ENCODE measurements around the gene ACTMAP.

ACTMAP gene

GRCh38 chr19:40693896-40694295, 56.4 kb downstream of the ACTMAP start:
- no peak for DNase-seq (ENCODE audit: low read depth in 3 of 3)

GRCh38 chr19:40693150-40693788, 57.0 kb downstream of the ACTMAP start:
- DNase-seq (ENCODE audit: low read depth in 3 of 3) = no peak

- no peak for DNase-seq (ENCODE audit: low read depth in 3 of 3)
Measured at GRCh38 chr19:40692212-40692551, 58.1 kb downstream of the ACTMAP start.

- peak in 1 of 3 experiments; percentile 12 for DNase-seq (ENCODE audit: low read depth in 3 of 3)
Measured at GRCh38 chr19:40691421-40692211, 58.7 kb downstream of the ACTMAP start.

Data from stimulated activated CD4-positive, alpha-beta T cell treated with anti-CD3 and anti-CD28 coated beads, TNF-alpha, amount 100 ng/mL, for 24 hours (primary cell).